SK-MEL-5 (cell line): ENCODE measurements around the gene HELZ. TPM values are rescaled to one million over a fixed set of nuclear protein-coding genes. Genes with fewer than 3 reads are reported as not detected.
A peak's percentile ranks its signal among the peaks of the same experiment; 100 is the strongest.
"Not testable (repeated sequence)": the region's sequence is repeated elsewhere in the genome, so short reads cannot be mapped to it uniquely, and the experiment has no call there.

Source experiments
- DNase-seq: peaks from one replicate; pipeline ENCODE4 v3.0.0-alpha.2; 2016; ENCODE audit warnings: low read depth, low spot score
- in situ Hi-C: cut with HindIII; loops from 2 replicates; pipeline ENCODE4 v1.10.0; 2016; ENCODE audit warnings: low sequenced_read_pairs, high pct_unique_total_duplicates, low pct_unique_long_range_greater_than_20kb
- total RNA-seq: library from RNA; depleted of rRNA; stranded (reverse); fragments of >200 nt; shearing (Covaris generic); gene quantifications from 2 replicates; pipeline ENCODE4 v1.2.3, GENCODE V29; 2014

HELZ gene
- total RNA-seq, 1 experiment from 2014 or later, result 45.7 TPM

GRCh38 chr17:67121316-67121891 is 123.6 kb downstream of the HELZ start:
- in situ Hi-C loops, result no loop called here

DNA sequence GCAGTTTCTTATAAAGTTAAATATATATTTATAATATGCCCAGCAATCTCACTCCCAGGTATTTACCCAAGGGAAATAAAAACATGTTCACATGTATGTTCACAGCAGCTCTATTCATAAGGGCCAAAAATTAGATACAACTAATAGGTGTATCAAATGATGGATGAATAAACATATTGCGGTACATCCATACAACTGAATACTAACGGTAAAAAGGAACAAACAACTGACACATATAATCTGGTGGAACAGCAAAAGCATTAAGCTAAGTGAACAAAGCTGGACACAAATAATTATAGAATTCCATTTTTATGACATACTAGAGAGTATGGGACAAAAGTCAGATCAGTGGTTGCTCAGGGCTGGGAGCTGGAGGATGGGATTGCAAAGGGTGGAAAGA is 125.9 kb downstream of the HELZ start:
- in situ Hi-C loops, result no loop called here
- DNase-seq, result no peak

More at GRCh38 chr17:67121316-67121891, 123.6 kb downstream of the HELZ start:
- DNase-seq, result no peak

DNA sequence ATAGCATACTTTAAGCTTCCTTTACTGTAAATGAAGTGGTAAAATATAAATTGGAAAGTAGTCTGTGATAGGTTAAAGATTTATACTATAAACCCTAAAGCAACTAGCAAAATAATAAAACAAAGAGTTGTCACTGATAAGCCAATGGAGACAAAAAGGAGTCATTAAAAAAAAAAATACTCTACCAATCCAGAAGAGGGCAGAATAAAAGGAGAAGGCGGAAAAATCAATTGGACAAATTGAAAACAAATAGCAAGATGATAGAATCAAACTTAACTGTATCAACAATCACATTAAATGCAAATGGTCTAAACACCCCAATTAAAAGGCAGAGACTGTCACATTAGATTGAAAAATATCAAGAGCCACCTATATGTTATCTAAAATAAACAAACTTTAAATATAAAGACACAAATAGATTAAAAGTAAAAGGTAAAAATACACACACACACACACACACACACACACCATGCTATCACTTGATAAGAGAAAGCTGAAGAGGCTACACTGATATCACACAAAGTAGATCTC is 128.9 kb downstream of the HELZ start:
- in situ Hi-C loops, result no loop called here
- DNase-seq, result no peak

GRCh38 chr17:67115401-67115800 is 129.6 kb downstream of the HELZ start:
- in situ Hi-C loops, result no loop called here
- no peak for DNase-seq

GRCh38 chr17:67113486-67113885 is 131.5 kb downstream of the HELZ start:
- in situ Hi-C loops, result no loop called here
- DNase-seq, result no peak

DNA sequence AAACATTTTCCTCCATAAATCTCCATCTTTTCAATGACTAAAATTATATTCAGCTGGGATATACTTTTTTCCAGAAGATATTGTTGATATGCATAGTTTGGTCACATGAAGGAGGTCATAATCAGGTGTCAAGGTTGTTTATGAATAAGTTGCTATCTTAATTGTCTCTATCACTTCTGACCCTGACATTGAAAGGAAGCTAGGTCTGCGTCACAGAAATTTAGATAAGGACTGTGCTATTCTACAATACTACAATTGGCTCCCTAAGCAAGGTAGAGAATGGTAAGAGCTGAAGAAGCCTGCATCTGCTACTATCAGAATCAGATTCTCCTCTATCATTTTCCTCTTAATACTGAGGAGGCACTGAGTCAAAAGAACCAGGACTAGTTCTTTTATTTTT is 133.2 kb downstream of the HELZ start:
- no peak for DNase-seq
- in situ Hi-C loops, result no loop called here

GRCh38 chr17:67111327-67111726 is 133.7 kb downstream of the HELZ start:
- in situ Hi-C loops, result no loop called here

DNA sequence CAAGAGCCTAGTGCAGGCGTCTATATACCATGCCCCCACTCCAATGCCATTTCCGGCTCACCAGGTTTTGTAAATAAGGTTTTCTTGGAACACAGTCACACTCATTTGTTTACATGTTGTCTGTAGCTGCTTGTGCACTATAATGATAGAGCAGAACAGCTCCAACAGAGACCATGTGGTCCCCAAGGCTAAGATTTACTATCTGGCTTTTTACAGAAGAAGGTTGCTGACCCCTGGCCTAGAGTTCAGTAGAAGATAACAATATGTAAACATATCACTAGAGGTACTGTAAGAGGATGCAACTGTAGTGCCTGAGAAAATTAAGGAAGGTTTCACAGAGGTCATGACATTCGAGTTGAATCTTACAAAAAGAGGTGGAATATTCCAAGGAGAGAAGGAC is 134.4 kb downstream of the HELZ start:
- DNase-seq, result no peak
- in situ Hi-C loops, result no loop called here

More at GRCh38 chr17:67111327-67111726, 133.7 kb downstream of the HELZ start:
- no peak for DNase-seq

DNA sequence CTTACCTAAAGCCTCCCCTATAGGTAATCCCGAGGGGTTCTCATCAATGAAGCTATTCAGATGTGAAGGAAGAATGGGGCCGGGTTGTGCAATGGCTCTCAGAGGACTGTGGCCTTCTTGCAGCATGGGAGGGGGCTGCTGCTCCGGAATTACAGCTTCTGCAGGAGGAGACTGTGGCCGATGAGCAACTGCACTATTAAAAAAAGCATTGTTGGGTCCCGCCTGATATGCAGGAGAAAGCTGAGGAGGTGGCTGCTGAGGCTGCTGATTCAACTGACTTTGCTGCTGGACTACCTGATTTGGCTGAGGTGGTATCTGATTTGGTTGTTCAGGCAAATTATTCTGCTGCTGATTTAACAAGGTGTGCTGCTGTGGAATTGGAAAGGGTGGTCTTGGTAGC is 135.9 kb downstream of the HELZ start:
- peak; percentile 28 for DNase-seq
- in situ Hi-C loops, result no loop called here

DNA sequence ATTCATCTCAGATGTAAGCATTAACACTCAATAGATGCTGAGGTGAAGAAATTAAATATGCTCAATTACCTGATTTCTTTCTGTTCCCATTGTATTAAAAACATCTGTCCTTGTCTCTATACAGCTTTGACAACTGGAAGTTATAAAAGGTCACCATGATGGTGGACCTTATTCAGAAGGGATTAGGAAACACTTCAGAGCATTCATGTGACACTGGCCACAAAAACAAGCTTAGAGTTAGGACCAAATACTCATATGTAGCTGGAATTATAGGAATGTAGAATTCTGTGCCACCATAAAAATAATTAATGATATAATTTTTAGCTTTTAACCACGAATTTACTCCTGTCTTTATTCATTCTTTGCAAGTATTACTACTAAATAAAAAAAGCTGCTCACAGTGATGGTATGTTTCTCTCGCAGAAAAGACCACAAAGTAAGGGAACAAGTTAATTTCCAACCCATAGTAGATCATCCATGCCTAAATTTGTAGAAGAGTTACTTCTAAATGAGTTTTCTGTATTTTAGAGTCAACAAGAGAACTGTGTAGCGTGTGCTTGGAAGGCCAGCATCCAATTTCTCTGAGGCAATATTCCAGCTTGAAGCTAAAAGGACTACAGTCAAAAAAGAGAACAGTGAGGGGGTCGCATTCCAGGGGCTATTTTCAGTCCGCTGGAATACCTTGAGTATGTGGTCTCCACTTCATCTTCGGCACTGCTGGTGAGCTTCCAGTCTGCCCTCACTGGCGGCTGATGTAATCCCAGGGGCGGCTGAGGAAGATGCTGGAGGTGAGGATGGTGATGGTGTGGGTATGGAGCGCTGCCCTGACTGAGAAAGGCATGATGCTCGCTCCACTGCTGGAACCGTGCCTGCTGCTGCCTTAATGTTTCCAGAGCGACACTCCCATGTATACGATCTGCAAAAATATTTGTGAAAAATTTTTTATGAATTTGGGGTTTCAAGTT is 136.9 kb downstream of the HELZ start:
- peak; percentile 16 for DNase-seq
- in situ Hi-C loops, result no loop called here

GRCh38 chr17:67107171-67107570 is 137.8 kb downstream of the HELZ start:
- no peak for DNase-seq
- in situ Hi-C loops, result no loop called here

- no peak for DNase-seq
- in situ Hi-C loops, result no loop called here
These were observed 139.8 kb downstream of the HELZ start for GRCh38 chr17:67105213-67105612.

DNA sequence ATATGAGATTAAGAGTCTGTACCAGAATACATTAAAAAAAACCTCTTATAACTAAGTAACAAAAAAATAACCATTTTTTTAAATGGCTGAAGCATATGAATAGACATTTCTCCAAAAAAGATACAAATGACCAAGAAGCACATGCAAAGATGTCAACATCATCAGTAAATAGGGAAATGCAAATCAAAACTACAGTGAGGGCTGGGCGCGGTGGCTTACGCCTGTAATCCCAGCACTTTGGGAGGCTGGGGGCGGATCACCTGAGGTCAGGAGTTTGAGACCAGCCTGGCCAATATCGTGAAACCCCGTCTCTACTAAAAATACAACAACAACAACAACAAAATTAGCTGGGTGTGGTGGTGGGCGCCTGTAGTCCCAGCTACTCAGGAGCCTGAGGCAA is 140.4 kb downstream of the HELZ start:
- in situ Hi-C loops, DNase-seq: not testable (repeated sequence)

GRCh38 chr17:67098006-67098405 is 147.0 kb downstream of the HELZ start:
- in situ Hi-C loops, result no loop called here

DNA sequence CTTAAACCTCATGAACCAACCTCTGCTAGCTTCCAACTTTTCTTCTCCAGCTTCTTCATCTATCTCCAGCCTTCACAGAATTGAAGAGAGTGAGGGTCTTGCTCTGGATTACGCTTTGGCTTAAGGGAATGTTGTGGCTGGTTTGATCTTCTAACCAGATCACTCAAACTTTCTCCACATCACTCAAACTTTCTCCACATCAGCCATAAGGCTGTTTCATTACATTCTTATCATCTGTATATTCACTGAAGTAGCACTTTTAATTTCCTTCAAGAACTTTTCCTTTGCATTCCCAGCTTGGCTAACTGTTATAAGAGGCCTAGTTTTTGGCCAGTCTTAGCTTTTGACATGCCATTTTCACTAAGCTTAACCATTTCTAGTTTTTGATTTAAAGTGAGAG is 148.4 kb downstream of the HELZ start:
- in situ Hi-C loops, result no loop called here
- DNase-seq, result no peak

More at GRCh38 chr17:67098006-67098405, 147.0 kb downstream of the HELZ start:
- DNase-seq, result no peak

DNA sequence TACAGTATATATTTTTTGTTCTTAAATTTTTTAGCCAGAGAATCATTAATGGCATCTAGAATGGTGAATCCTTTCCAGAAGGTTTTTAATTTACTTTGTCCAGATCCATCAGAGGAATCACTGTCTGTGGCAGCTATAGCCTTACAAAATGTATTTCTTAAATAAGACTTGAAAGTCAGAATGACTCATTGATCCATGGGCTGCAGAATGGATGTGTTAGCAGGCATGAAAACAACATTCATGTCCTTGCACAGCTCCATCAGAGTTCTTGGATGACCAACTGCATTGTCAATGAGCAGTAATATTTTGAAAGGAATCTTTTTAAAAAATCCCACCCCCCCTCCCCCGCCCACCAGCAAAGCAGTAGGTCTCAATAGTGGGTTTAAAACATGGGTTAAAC is 149.2 kb downstream of the HELZ start:
- in situ Hi-C loops, result no loop called here
- no peak for DNase-seq

DNA sequence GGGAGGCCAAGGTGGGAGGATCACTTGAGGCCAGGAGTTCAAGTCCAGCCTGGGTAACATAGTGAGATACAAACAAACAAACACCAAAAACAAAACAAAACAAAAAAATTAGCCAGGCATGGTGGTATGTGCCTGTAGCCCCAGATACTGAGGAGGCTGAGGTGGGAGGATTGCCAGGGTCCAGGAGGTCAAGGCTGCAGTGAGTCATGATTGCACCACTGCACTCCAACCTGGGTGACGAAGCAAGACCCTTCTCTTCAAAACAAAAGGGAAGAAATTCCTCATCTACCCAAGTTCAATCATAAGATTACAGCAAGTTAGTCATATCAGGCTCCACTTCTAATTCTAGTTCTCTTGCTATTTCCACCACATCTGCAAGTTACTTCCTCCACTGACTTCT is 149.7 kb downstream of the HELZ start:
- DNase-seq, in situ Hi-C loops: not testable (repeated sequence)

GRCh38 chr17:67093348-67093747 is 151.6 kb downstream of the HELZ start:
- in situ Hi-C loops, result no loop called here
- no peak for DNase-seq

DNA sequence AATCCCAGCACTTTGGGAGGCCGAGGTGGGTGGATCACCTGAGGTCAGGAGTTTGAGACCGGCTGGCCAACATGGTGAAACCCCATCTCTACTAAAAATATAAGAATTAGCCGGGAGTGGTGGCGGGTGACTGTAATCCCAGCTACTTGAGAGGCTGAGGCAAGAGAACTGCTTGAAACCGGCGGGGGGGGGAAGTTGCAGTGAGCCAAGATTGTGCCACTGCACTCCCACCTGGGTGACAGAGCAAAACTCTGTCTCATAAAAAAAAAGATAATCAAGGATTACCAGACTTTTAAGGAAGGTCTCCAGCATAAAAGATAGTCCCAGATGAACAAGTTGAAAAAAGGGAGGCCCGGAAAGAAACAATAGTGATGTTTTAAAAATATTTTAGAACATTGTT is 152.3 kb downstream of the HELZ start:
- DNase-seq, result not testable (repeated sequence)

More for the DNA sequence above, 152.3 kb downstream of the HELZ start:
- in situ Hi-C loops, result not testable (repeated sequence)
